GM12874 (cell line): ENCODE results near the gene ZFTA.

Experiments
- TF ChIP-seq, protein P1 (sequence below): IDR thresholded peaks from 2 replicates; pipeline ENCODE4 v1.5.1; 2011; ENCODE audit warnings: low read depth, mild to moderate bottlenecking, control low read depth, low read length, moderate library complexity; ENCODE audit not compliant: insufficient read depth

ZFTA gene

DNA sequence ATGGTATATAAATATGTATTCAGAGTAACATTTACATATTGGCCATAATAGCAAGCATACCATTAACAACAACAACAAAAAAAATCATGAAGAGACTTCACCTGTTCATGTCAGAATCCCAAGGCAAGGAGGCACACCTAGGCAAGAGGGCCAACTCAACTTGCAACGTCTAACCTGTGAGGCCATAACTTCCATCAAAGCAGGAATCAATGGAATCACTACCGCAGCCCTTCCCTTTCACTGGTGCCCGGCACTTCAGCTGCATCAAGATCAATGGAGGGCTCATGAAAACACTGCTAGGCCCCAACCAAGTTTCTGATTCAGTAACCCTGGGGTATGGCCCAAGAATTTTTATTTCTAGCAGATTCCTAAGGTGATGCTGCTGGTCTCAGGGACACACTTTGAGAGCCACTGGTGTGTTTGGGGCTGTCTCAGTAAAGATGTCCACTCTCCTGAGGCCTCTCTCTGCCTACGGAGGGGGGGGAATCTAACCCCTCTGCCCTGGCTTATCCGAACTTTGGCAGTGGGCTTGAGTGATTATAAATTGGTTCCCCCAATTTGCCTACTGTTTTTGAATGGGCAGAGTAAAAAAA, 8.0 kb downstream of the ZFTA start:
- TF ChIP-seq, protein P1, sequence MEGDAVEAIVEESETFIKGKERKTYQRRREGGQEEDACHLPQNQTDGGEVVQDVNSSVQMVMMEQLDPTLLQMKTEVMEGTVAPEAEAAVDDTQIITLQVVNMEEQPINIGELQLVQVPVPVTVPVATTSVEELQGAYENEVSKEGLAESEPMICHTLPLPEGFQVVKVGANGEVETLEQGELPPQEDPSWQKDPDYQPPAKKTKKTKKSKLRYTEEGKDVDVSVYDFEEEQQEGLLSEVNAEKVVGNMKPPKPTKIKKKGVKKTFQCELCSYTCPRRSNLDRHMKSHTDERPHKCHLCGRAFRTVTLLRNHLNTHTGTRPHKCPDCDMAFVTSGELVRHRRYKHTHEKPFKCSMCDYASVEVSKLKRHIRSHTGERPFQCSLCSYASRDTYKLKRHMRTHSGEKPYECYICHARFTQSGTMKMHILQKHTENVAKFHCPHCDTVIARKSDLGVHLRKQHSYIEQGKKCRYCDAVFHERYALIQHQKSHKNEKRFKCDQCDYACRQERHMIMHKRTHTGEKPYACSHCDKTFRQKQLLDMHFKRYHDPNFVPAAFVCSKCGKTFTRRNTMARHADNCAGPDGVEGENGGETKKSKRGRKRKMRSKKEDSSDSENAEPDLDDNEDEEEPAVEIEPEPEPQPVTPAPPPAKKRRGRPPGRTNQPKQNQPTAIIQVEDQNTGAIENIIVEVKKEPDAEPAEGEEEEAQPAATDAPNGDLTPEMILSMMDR = no peak

GRCh38 chr11:63756919-63757761, 11.4 kb downstream of the ZFTA start:
- TF ChIP-seq, protein P1 = no peak

DNA sequence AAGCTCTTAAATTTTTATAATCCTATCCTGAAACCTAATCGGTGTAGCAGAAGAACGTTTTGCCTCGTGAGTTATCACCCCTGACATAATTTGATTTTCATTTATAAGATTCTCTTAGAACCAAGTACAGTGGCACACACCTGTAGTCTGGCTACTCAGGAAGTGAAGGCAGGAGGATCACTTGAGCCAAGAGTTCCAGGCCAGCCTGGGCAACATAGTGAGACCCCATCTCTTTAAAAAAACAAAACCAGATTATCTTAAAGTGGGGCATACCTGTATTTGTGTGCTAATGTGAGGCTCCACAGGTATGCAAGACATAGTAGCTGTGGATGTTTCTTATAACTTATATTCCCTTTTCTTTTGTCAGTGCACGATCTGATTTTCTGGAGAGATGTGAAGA, 19.0 kb downstream of the ZFTA start:
- TF ChIP-seq, protein P1 = no peak

- TF ChIP-seq, protein P1 = no peak
These were observed 21.6 kb downstream of the ZFTA start for GRCh38 chr11:63747011-63747410.

DNA sequence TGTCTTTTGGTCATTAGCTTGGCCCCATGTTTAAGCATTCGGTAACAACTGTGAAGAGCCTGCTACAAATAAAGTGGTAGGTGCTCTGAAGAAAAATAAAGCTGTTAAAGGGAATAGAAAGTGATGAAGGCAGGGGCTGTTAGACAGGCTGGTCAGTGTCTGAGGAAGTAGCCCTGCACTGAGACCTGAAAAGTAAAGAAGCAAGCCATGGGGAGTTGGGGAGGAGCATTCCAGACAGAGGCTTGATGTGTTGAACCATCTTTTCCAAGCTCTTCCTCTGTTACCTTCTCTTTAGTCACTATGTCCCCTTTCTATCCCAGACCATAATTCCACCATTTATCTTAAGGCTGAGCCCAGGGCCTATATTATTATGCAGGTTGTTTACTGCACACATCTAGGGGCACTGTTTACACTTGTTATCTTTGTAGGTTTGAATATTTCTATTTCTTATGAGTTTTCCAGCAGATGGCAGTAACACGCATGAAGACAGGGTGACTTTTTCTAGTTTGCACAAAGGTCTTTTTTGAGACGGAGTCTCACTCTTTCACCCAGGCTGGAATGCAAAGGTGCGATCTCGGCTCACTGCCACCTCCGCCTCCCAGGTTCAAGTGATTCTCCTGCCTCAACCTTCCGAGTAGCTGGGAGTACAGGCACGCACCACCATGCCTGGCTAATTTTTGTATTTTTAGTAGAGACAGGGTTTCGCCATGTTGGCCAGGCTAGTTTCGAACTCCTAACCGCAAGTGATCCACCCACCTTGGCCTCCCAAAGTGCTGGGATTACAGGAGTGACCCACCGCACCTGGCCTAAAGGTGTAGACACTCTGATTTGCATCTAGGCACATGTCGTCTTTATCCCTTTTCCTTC, 23.0 kb downstream of the ZFTA start:
- TF ChIP-seq, protein P1 = no peak

- TF ChIP-seq, protein P1 = peak; percentile 68
These were observed 29.7 kb downstream of the ZFTA start for GRCh38 chr11:63738720-63739360.
